H1 (cell line): ENCODE measurements around the gene RIN3. TPM values are rescaled to one million over a fixed set of nuclear protein-coding genes. Genes with fewer than 3 reads are reported as not detected.

Experiments
- CTCF ChIA-PET: fragments of 300-600 bp; sonication (Branson Sonifier 250); formaldehyde crosslinking; loops from one replicate; lab custom pipeline; 2021; ENCODE audit not compliant: partially characterized antibody; lab: Charles Lee
- POLR2A ChIA-PET: fragments of 300-600 bp; sonication (Branson Sonifier 250); formaldehyde crosslinking; loops from one replicate; lab custom pipeline; 2021; ENCODE audit warnings: inconsistent platforms; ENCODE audit not compliant: partially characterized antibody; lab: Charles Lee
- DNase-seq, 2 experiments: peaks; one replicate each; pipeline versions ENCODE4 v3.0.0 to v3.0.0-alpha.2; 2010 to 2022; ENCODE audit warnings: low spot score in 2 of 2, low read depth in 1 of 2, mixed read lengths in 1 of 2
- FAIRE-seq: peaks from 2 replicates; lab custom pipeline; 2011; peaks lifted over from hg19 to GRCh38; lab: Jason Lieb, UNC
- H2AFZ ChIP-seq: 2 replicates; pipeline ENCODE4 v1.8.1; 2012; ENCODE audit warnings: low read length, inconsistent platforms
- H2AK5ac ChIP-seq: 2 replicates; pipeline ENCODE4 v1.6.1; 2013; ENCODE audit warnings: low read depth, low read length
- H2BK120ac ChIP-seq: replicated peaks from 2 replicates; pipeline ENCODE3; 2013; ENCODE audit warnings: low read depth, low read length, inconsistent platforms
- H2BK12ac ChIP-seq: 2 replicates; pipeline ENCODE4 v1.6.1; 2013; ENCODE audit warnings: low read depth, low read length
- H2BK15ac ChIP-seq: 2 replicates; pipeline ENCODE4 v1.6.1; 2013; ENCODE audit warnings: low read length
- H2BK20ac ChIP-seq: 2 replicates; pipeline ENCODE4 v1.6.1; 2013; ENCODE audit warnings: low read length
- H2BK5ac ChIP-seq: 2 replicates; pipeline ENCODE4 v1.6.1; 2013; ENCODE audit warnings: low read depth, low read length
- H3K14ac ChIP-seq: 2 replicates; pipeline ENCODE4 v1.6.1; 2013; ENCODE audit warnings: inconsistent platforms; ENCODE audit not compliant: insufficient read length
- H3K18ac ChIP-seq: 2 replicates; pipeline ENCODE4 v1.6.1; 2013; ENCODE audit warnings: low read length; ENCODE audit errors: extremely low read depth
- H3K23ac ChIP-seq: 2 replicates; pipeline ENCODE4 v1.6.1; 2013; ENCODE audit warnings: inconsistent platforms; ENCODE audit not compliant: insufficient read length
- H3K23me2 ChIP-seq: 2 replicates; pipeline ENCODE4 v1.6.1; 2013; ENCODE audit warnings: low read depth, low read length
- H3K27ac ChIP-seq: 2 replicates; pipeline ENCODE4 v1.6.1; 2011; ENCODE audit warnings: low read depth, low read length, inconsistent platforms
- H3K27me3 ChIP-seq, 4 experiments: replicated peaks in 1 of 4; 1 replicate in 1 of 4; 2 replicates in 3 of 4; pipeline versions ENCODE4 v1.6.1 to v1.8.1; 2011 to 2013; ENCODE audit warnings: low read length in 3 of 4, mild to moderate bottlenecking in 3 of 4, inconsistent platforms in 2 of 4, mixed read lengths in 2 of 4, moderate library complexity in 1 of 4; ENCODE audit not compliant: control insufficient read depth in 3 of 4, insufficient read depth in 3 of 4; ENCODE audit errors: extremely low read depth in 1 of 4
- H3K36me3 ChIP-seq, 4 experiments: 2 replicates each; pipeline versions ENCODE4 v1.6.1 to v1.8.1; 2011 to 2013; ENCODE audit warnings: mild to moderate bottlenecking in 4 of 4, low read length in 3 of 4, moderate library complexity in 2 of 4, control low read depth in 1 of 4, inconsistent platforms in 1 of 4; ENCODE audit not compliant: insufficient read depth in 4 of 4, control insufficient read depth in 2 of 4
- H3K4ac ChIP-seq: replicated peaks from 2 replicates; pipeline ENCODE3; 2013; ENCODE audit warnings: low read length, low read depth, mixed read lengths, inconsistent platforms; ENCODE audit not compliant: insufficient read length
- H3K4me1 ChIP-seq, 4 experiments: replicated peaks in 1 of 4; 1 replicate in 1 of 4; 2 replicates in 3 of 4; pipeline versions ENCODE4 v1.6.1 to v1.8.1; 2011 to 2013; ENCODE audit warnings: low read length in 3 of 4, inconsistent platforms in 2 of 4, mixed read lengths in 1 of 4; ENCODE audit not compliant: insufficient read depth in 4 of 4, control insufficient read depth in 3 of 4
- H3K4me2 ChIP-seq, 2 experiments: 2 replicates each; pipeline versions ENCODE4 v1.6.1 to v1.8.1; 2011 to 2013; ENCODE audit warnings: low read depth in 2 of 2, low read length in 2 of 2, control low read depth in 1 of 2, inconsistent platforms in 1 of 2, mild to moderate bottlenecking in 1 of 2; ENCODE audit not compliant: insufficient read depth in 1 of 2
- H3K4me3 ChIP-seq, 4 experiments: fragments of 200-600, 300-600 bp in 1 of 4; sonication (generic), shearing (Covaris generic), sonication (Bioruptor Twin) in 1 of 4; 2 replicates each; pipeline versions ENCODE4 v1.5.1 to v1.8.1; 2011 to 2016; ENCODE audit warnings: low read length in 4 of 4, low read depth in 3 of 4, control low read depth in 2 of 4, inconsistent platforms in 2 of 4, mild to moderate bottlenecking in 2 of 4, mixed read lengths in 1 of 4, moderate library complexity in 1 of 4; ENCODE audit not compliant: insufficient read depth in 2 of 4; ENCODE audit errors: extremely low read depth in 1 of 4
- H3K56ac ChIP-seq: replicated peaks from 2 replicates; pipeline ENCODE3; 2013; ENCODE audit warnings: low read depth, mild to moderate bottlenecking, mixed read lengths, low read length, inconsistent platforms; ENCODE audit not compliant: insufficient read length
- H3K79me1 ChIP-seq: 2 replicates; pipeline ENCODE4 v1.6.1; 2013; ENCODE audit warnings: low read depth, low read length, control low read depth
- H3K79me2 ChIP-seq, 2 experiments: 2 replicates each; pipeline versions ENCODE4 v1.6.1 to v1.8.1; 2012 to 2013; ENCODE audit warnings: low read length in 2 of 2, mild to moderate bottlenecking in 2 of 2, inconsistent platforms in 1 of 2; ENCODE audit not compliant: insufficient read depth in 2 of 2, control insufficient read depth in 1 of 2
- H3K9ac ChIP-seq, 4 experiments: replicated peaks in 1 of 4; 1 replicate in 1 of 4; 2 replicates in 3 of 4; pipeline versions ENCODE4 v1.6.1 to v1.8.1; 2011 to 2013; ENCODE audit warnings: low read depth in 3 of 4, low read length in 3 of 4, control low read depth in 2 of 4, mild to moderate bottlenecking in 2 of 4, moderate library complexity in 2 of 4, inconsistent platforms in 1 of 4; ENCODE audit errors: extremely low read depth in 1 of 4
- H3K9me3 ChIP-seq, 2 experiments: 2 replicates each; pipeline versions ENCODE4 v1.6.1 to v1.8.1; 2012 to 2013; ENCODE audit warnings: mild to moderate bottlenecking in 2 of 2, moderate library complexity in 2 of 2, control low read depth in 1 of 2, inconsistent platforms in 1 of 2, low read depth in 1 of 2, low read length in 1 of 2, mixed read lengths in 1 of 2; ENCODE audit not compliant: insufficient read depth in 2 of 2
- H4K20me1 ChIP-seq, 2 experiments: replicated peaks in 1 of 2; 2 replicates each; pipeline versions ENCODE3 to v1.8.1; 2011 to 2013; ENCODE audit warnings: inconsistent platforms in 2 of 2, low read length in 2 of 2, mild to moderate bottlenecking in 1 of 2; ENCODE audit not compliant: insufficient read depth in 2 of 2, control insufficient read depth in 1 of 2
- H4K5ac ChIP-seq: 2 replicates; pipeline ENCODE4 v1.6.1; 2013; ENCODE audit warnings: low read length, low read depth, mixed read lengths, inconsistent platforms; ENCODE audit not compliant: insufficient read length
- H4K8ac ChIP-seq: 2 replicates; pipeline ENCODE4 v1.8.0; 2013; ENCODE audit warnings: mild to moderate bottlenecking, moderate library complexity, low read length, inconsistent platforms; ENCODE audit not compliant: insufficient read depth; ENCODE audit errors: extremely low read depth
- H4K91ac ChIP-seq: replicated peaks from 2 replicates; pipeline ENCODE3; 2013; ENCODE audit warnings: low read length, mixed read lengths, inconsistent platforms; ENCODE audit not compliant: insufficient read length
- BRCA1 ChIP-seq: IDR thresholded peaks from 2 replicates; pipeline ENCODE4 v1.6.1; 2012; ENCODE audit warnings: low read depth, low read length, improper control_type of control experiment
- EP300 ChIP-seq, 2 experiments: IDR thresholded peaks; 1 replicate in 1 of 2; 2 replicates in 1 of 2; pipeline ENCODE4 v1.6.1; 2011 to 2012; ENCODE audit warnings: low read depth in 2 of 2, low read length in 2 of 2, mild to moderate bottlenecking in 2 of 2, borderline replicate concordance in 1 of 2, inconsistent platforms in 1 of 2, moderate library complexity in 1 of 2
- HDAC2 ChIP-seq, 2 experiments: fragments of 300-600 bp in 1 of 2; sonication (generic) in 1 of 2; IDR thresholded peaks; 2 replicates each; pipeline ENCODE4 v1.6.1; 2011 to 2012; ENCODE audit warnings: low read depth in 2 of 2, low read length in 2 of 2, mild to moderate bottlenecking in 2 of 2, moderate library complexity in 2 of 2, borderline replicate concordance in 1 of 2, inconsistent platforms in 1 of 2
- MAFK ChIP-seq: IDR thresholded peaks from 2 replicates; pipeline ENCODE4 v1.6.1; 2012; ENCODE audit warnings: low read depth, mild to moderate bottlenecking, improper control_type of control experiment, low read length
- NRF1 ChIP-seq: IDR thresholded peaks from 2 replicates; pipeline ENCODE4 v1.6.1; 2011; ENCODE audit warnings: mild to moderate bottlenecking, low read depth, low read length, improper control_type of control experiment
- SUZ12 ChIP-seq: fragments of 200-600 bp; sonication (generic); IDR thresholded peaks from 2 replicates; pipeline ENCODE4 v1.6.1; 2012; ENCODE audit warnings: mild to moderate bottlenecking, inconsistent platforms, low read length, moderate library complexity, mixed read lengths
- TCF12 ChIP-seq: IDR thresholded peaks from 2 replicates; pipeline ENCODE4 v1.6.1; 2011; ENCODE audit warnings: low read depth, mild to moderate bottlenecking, low read length
- WGBS, 2 experiments: shearing (Covaris generic) in 1 of 2; methylation state at CpG; one replicate each; pipeline versions ENCODE4 v1.1.6 to v1.1.7; 2013 to 2015; ENCODE audit warnings: low lambda C conversion rate in 2 of 2, mixed read lengths in 2 of 2, inconsistent platforms in 1 of 2, low coverage in 1 of 2, missing lambda C conversion rate in 1 of 2; ENCODE audit not compliant: insufficient replicate concordance in 2 of 2, insufficient coverage in 1 of 2, insufficient read length in 1 of 2; ENCODE audit errors: extremely low coverage in 1 of 2, missing lambda C conversion rate in 1 of 2; 5-methylcytosine and 5-hydroxymethylcytosine counted together
- polyA plus RNA-seq, 7 experiments: library from polyadenylated mRNA; depleted of rRNA in 3 of 7; stranded (reverse) in 5 of 7; unstranded in 2 of 7; fragments of >200 nt in 5 of 7; fragments of 200-250 nt in 2 of 7; gene quantifications; 1 replicate in 5 of 7; 2 replicates in 1 of 7; 4 replicates in 1 of 7; pipeline versions ENCODE4 v1.2.1 to v1.2.3, GENCODE V29; 2011 to 2013; ENCODE audit warnings: missing spikeins in 2 of 7, mixed read lengths in 2 of 7
- total RNA-seq: library from RNA; stranded (reverse); fragmentation: NEBNext Ultra II Directional; extraction: Animal tissue kit (Norgen Biotek cat#: 25700); gene quantifications from 2 replicates; pipeline ENCODE4 v1.2.1, GENCODE V29; 2021

RIN3 gene
- total and polyA plus RNA-seq, 2 of the 8 experiments (the other 6 are each of a cell fraction or from before 2014, with no cell fraction given), result 0.59 to 1.5 TPM

DNA sequence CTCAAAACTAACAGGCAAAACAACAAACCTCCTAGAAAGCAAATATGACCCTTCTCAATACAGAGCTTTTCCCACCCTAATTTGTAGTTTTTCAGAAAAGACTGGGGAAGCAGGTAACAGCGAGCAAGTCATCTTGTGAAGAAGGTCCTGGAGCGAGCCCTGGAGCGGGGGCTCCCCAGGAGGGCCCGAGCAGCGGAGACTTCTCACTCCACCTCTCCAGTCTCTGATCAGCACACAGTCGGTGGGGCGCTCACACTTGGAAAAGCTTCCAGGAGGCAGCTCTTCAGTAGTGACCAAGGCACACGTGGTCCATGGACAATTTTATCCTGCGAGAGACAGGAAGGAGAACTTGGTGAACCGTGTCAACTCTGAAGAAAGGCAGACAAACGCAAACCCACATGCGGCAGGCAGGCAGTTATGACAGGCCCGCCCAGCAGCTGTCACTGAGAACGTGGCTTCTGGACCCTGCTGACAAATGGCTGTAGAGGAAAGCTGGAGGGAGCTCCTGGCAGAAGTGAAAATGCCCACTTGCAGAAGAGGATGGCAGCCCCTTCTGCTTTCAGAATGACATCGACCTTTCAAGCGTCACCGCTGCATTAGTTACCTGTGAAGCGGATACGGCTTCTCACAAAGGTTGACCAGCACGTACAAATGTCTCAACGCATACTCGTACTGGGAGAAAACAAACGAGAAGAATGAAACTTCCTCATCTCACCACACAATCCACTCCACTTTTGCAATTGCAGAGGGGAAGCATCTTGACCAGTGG lies 190.6 kb downstream of the RIN3 start:
- WGBS, 2 experiments, result 92% methylated on average over 23 of the region's 23 CpGs; no CpG with 5 or more reads in 1 of the 2 experiments
- Histone ChIP-seq H2BK5ac (no peak overlapping the region), H3K79me1 (no peaks in the 10 kb centered on the region), H3K4ac (no peak overlapping the region), H3K23me2 (no peaks in the 10 kb centered on the region), H3K14ac (no peak overlapping the region), H3K79me2 (no peaks in the 10 kb centered on the region), H3K9me3 (no peaks in the 10 kb centered on the region), H4K5ac (no peak overlapping the region), H3K27ac (no peak overlapping the region), H3K36me3 (peaks cover 0 to 16% (median 1%) of the 10 kb centered on the region in 4 experiments; a peak in 5 of 8 replicates), H3K4me3 (no peak overlapping the region), H3K27me3 (no peaks in the 10 kb centered on the region), H3K56ac (no peak overlapping the region), H4K91ac (no peak overlapping the region), H3K4me2 (no peak overlapping the region), H2BK15ac (no peak overlapping the region), H4K8ac (peak overlapping the region; percentile 46; the same call in 1 of the 2 replicates), H2AFZ (no peak overlapping the region), H2AK5ac (no peak overlapping the region), H3K23ac (no peak overlapping the region), H2BK120ac (no peak overlapping the region), H4K20me1 (no peaks in the 10 kb centered on the region), H3K9ac (no peak overlapping the region), H2BK12ac (no peak overlapping the region), H3K4me1 (no peaks in the 10 kb centered on the region), H3K18ac (no peak overlapping the region), H2BK20ac (no peak overlapping the region)
- DNase-seq (no peak), FAIRE-seq (no peak)
- CTCF ChIA-PET, result interaction anchor here (1.2 to 2.1 kb wide), 4 partner anchors 9 to 17 kb away, joined by 3 to 5 read pairs (median 4); no protein-coding TSS in a partner anchor
- POLR2A ChIA-PET, result no interaction called here
- no peak for TF ChIP-seq SUZ12
- TF ChIP-seq BRCA1, result no peak
- TF ChIP-seq EP300 (IDR thresholded peaks at IDR 0.05; ENCODE audit: borderline replicate concordance in 1 of 2, low read depth in 2 of 2, low read length in 2 of 2), result no peak
- TF ChIP-seq NRF1, result no peak
- TF ChIP-seq HDAC2 (IDR thresholded peaks at IDR 0.05; ENCODE audit: borderline replicate concordance in 1 of 2, low read depth in 2 of 2, low read length in 2 of 2), result no peak
- no peak for TF ChIP-seq MAFK
- no peak for TF ChIP-seq TCF12
